Measurements from ENCODE around the gene MAP4K3. TPM values are rescaled to one million over a fixed set of nuclear protein-coding genes. Genes with fewer than 3 reads are reported as not detected.

The MAP4K3 gene
- total RNA-seq, 1 experiment from 2014 or later = 21.4 TPM

- ChIA-PET POLR2A (no interaction called here), CTCF (interaction anchor here (0.6 to 6.5 kb wide), 16 partner anchors 13 to 647 kb away, joined by 3 to 141 read pairs (median 3); no protein-coding TSS in a partner anchor), RAD21 (ENCODE audit: low non-redundant PET in 1 of 2, low total read pairs in 2 of 2, uncharacterized antibody in 2 of 2, unreplicated experiment in 2 of 2) (interaction anchor here (1.1 to 2.3 kb wide), 5 partner anchors 104 to 281 kb away, joined by 3 to 15 read pairs (median 8); no protein-coding TSS in a partner anchor)
- Histone ChIP-seq H3K79me2 (ENCODE audit: insufficient read depth, low read length) (no peaks in the 10 kb centered on the region), H3K27ac (ENCODE audit: low read depth, low read length) (no peak overlapping the region), H3K9ac (ENCODE audit: low read length) (no peak overlapping the region), H3K4me1 (ENCODE audit: control insufficient read depth in 1 of 2, insufficient read depth in 2 of 2, low read length in 2 of 2) (0 out of 4 replicates have a peak, but pooled peaks cover 0 to 3% of the 10 kb centered on the region in 2 experiments), H4K20me1 (ENCODE audit: insufficient read depth) (no peaks in the 10 kb centered on the region), H3K9me3 (ENCODE audit: control insufficient read depth in 1 of 2, insufficient read depth in 1 of 2, low read depth in 1 of 2, low read length in 2 of 2) (no peaks in the 10 kb centered on the region), H3K36me3 (ENCODE audit: control insufficient read depth in 1 of 2, insufficient read depth in 2 of 2, low read length in 2 of 2) (no peaks in the 10 kb centered on the region), H3K27me3 (ENCODE audit: insufficient read depth, low read length) (no peaks in the 10 kb centered on the region), H2AFZ (ENCODE audit: low read depth, low read length, poor library complexity, severe bottlenecking) (no peak overlapping the region), H3K9me2 (ENCODE audit: insufficient read depth) (no peaks in the 10 kb centered on the region), H3K4me2 (ENCODE audit: low read length) (no peak overlapping the region), H3K4me3 (replicated peaks in 1 of 2; ENCODE audit: low read depth in 1 of 2, low read length in 2 of 2) (no peak overlapping the region)
- TF ChIP-seq MAX (IDR thresholded peaks at IDR 0.05) (no peak), POLR2AphosphoS5 (IDR thresholded peaks at IDR 0.05; ENCODE audit: low read depth, low read length) (no peak), ELF1 (IDR thresholded peaks at IDR 0.05; ENCODE audit: borderline replicate concordance, low read depth) (no peak), POLR2A (IDR thresholded peaks at IDR 0.05; ENCODE audit: borderline replicate concordance, extremely low read depth, insufficient read depth, insufficient read length) (no peak), SIN3A (IDR thresholded peaks at IDR 0.05; ENCODE audit: low read depth) (no peak), ZNF274 (IDR thresholded peaks at IDR 0.05; ENCODE audit: low read depth, low read length) (no peak), CBX3 (IDR thresholded peaks at IDR 0.05; ENCODE audit: low read depth) (no peak), SRF (IDR thresholded peaks at IDR 0.05; ENCODE audit: low read depth) (no peak), YY1 (IDR thresholded peaks at IDR 0.05; ENCODE audit: extremely low read depth, insufficient replicate concordance, low read depth, low read length) (no peak), RAD21 (IDR thresholded peaks at IDR 0.05; ENCODE audit: low read depth) (no peak), ZBTB33 (IDR thresholded peaks at IDR 0.05; ENCODE audit: extremely low read depth, insufficient replicate concordance, low read length) (no peak), JUND (IDR thresholded peaks at IDR 0.05) (no peak)
- no peak for DNase-seq (ENCODE audit: low read depth, low spot score)
- no TSS peak for BruUV-seq (replicated peaks)
- peak; percentile 7; the same call in 1 of the 2 replicates for ATAC-seq
- intact Hi-C loops (cut with micrococcal nuclease) = loop anchor here (1.0 to 5.0 kb wide), 2 partner anchors 106 to 169 kb away; partner anchors contain the start of gene SOS1
Observed at GRCh38 chr2:39228413-39229209, 208.5 kb downstream of the MAP4K3 start.
